Stomach (tissue), 4 donors: ENCODE data around the gene CD52.
A peak's percentile ranks its signal among the peaks of the same experiment; 100 is the strongest.

Experiments used
- CTCF ChIP-seq, 7 experiments: fragments of 450-650 bp in 4 of 7; fragments of 200-600 bp in 3 of 7; sonication (generic) in 3 of 7; IDR thresholded peaks; one replicate each; pipeline ENCODE4 v1.5.1; 2016 to 2019; ENCODE audit warnings: antibody characterized with exemption in 7 of 7, control low read depth in 2 of 7, mild to moderate bottlenecking in 1 of 7
- EP300 ChIP-seq: sonication (generic); formaldehyde crosslinking; IDR thresholded peaks from one replicate; pipeline ENCODE4 v1.6.1; 2017; ENCODE audit warnings: antibody characterized with exemption

- TF ChIP-seq EP300 (no peak), CTCF (IDR thresholded peaks at IDR 0.05) (peak in 1 of 7 experiments; percentile 41)
Measured at GRCh38 chr1:26279456-26280332, 38.1 kb upstream of the CD52 start, which contains the start of gene SH3BGRL3.
